Keratinocyte (primary cell): Measurements from ENCODE around the gene DDX27. TPM values are rescaled to one million over a fixed set of nuclear protein-coding genes. Genes with fewer than 3 reads are reported as not detected.

Experiments
- DNase-seq: peaks from one replicate; pipeline ENCODE4 v3.0.0-alpha.2; 2011; ENCODE audit warnings: low read depth, missing footprints, low spot score
- FAIRE-seq: peaks from 2 replicates; lab custom pipeline; 2011; peaks lifted over from hg19 to GRCh38; lab: Jason Lieb, UNC
- H2AFZ ChIP-seq: 2 replicates; pipeline ENCODE4 v1.6.0; 2012; ENCODE audit warnings: low read length, control low read depth, inconsistent platforms; ENCODE audit not compliant: control insufficient read depth
- H3K27ac ChIP-seq: 2 replicates; pipeline ENCODE4 v1.5.1; 2011; ENCODE audit warnings: low read length; ENCODE audit not compliant: control insufficient read depth, insufficient read depth
- H3K27me3 ChIP-seq: 3 replicates; pipeline ENCODE4 v1.6.0; 2011; ENCODE audit warnings: low read length; ENCODE audit not compliant: control insufficient read depth, insufficient read depth; ENCODE audit errors: extremely low read depth
- H3K36me3 ChIP-seq, 2 experiments: 2 replicates in 1 of 2; 3 replicates in 1 of 2; pipeline ENCODE4 v1.5.1; 2011; ENCODE audit warnings: low read length in 2 of 2, mild to moderate bottlenecking in 1 of 2; ENCODE audit not compliant: control insufficient read depth in 2 of 2, insufficient read depth in 2 of 2; ENCODE audit errors: extremely low read depth in 1 of 2
- H3K4me1 ChIP-seq: 3 replicates; pipeline ENCODE4 v1.5.1; 2011; ENCODE audit warnings: low read length; ENCODE audit not compliant: control insufficient read depth, insufficient read depth; ENCODE audit errors: extremely low read depth
- H3K4me2 ChIP-seq: 3 replicates; pipeline ENCODE4 v1.6.0; 2011; ENCODE audit warnings: low read depth, low read length; ENCODE audit not compliant: control insufficient read depth, insufficient read depth; ENCODE audit errors: extremely low read depth
- H3K4me3 ChIP-seq, 3 experiments: fragments of 200-600 bp in 1 of 3; sonication (generic) in 1 of 3; 2 replicates in 2 of 3; 3 replicates in 1 of 3; pipeline ENCODE4 v1.5.1; 2011 to 2016; ENCODE audit warnings: low read length in 3 of 3, mild to moderate bottlenecking in 3 of 3, control low read depth in 2 of 3, inconsistent platforms in 1 of 3, low read depth in 1 of 3, mixed read lengths in 1 of 3, mixed run types in 1 of 3, moderate library complexity in 1 of 3; ENCODE audit not compliant: control insufficient read depth in 2 of 3, insufficient read depth in 2 of 3; ENCODE audit errors: extremely low read depth in 1 of 3
- H3K79me2 ChIP-seq: 2 replicates; pipeline ENCODE4 v1.6.0; 2012; ENCODE audit warnings: low read length; ENCODE audit not compliant: control insufficient read depth, insufficient read depth
- H3K9ac ChIP-seq: 3 replicates; pipeline ENCODE4 v1.6.0; 2011; ENCODE audit warnings: low read length; ENCODE audit not compliant: control insufficient read depth, insufficient read depth; ENCODE audit errors: extremely low read depth
- H3K9me1 ChIP-seq: 3 replicates; pipeline ENCODE4 v1.6.0; 2011; ENCODE audit warnings: low read length; ENCODE audit not compliant: control insufficient read depth, insufficient read depth; ENCODE audit errors: extremely low read depth
- H3K9me3 ChIP-seq: 2 replicates; pipeline ENCODE4 v1.5.1; 2012; ENCODE audit warnings: low read depth, low read length; ENCODE audit not compliant: control insufficient read depth
- H4K20me1 ChIP-seq: 3 replicates; pipeline ENCODE4 v1.6.0; 2011; ENCODE audit warnings: low read length; ENCODE audit not compliant: control insufficient read depth, insufficient read depth; ENCODE audit errors: extremely low read depth
- CTCF ChIP-seq, 3 experiments: IDR thresholded peaks in 1 of 3; conservative IDR thresholded peaks in 1 of 3; optimal IDR thresholded peaks in 1 of 3; 2 replicates in 2 of 3; 3 replicates in 1 of 3; pipeline versions ENCODE3 to v1.5.1; 2011; ENCODE audit warnings: low read length in 3 of 3, mild to moderate bottlenecking in 3 of 3, moderate library complexity in 2 of 3, control low read depth in 1 of 3, inconsistent platforms in 1 of 3; ENCODE audit not compliant: insufficient read depth in 2 of 3; ENCODE audit errors: extremely low read depth in 1 of 3
- EZH2 ChIP-seq: IDR thresholded peaks from one replicate; pipeline ENCODE4 v1.6.1; 2012; ENCODE audit warnings: inconsistent platforms, mild to moderate bottlenecking, low read length, moderate library complexity
- dilution Hi-C: fragments of 300-500 bp; cut with MboI; formaldehyde crosslinking; loops from one replicate; pipeline ENCODE4 v1.7.0; 2020; ENCODE audit warnings: low sequenced_read_pairs; ENCODE audit not compliant: extremely low pct_ligation_motif_present
- polyA plus RNA-seq, 5 experiments: library from polyadenylated mRNA; depleted of rRNA in 3 of 5; stranded (reverse) in 3 of 5; stranded (forward) in 1 of 5; unstranded in 1 of 5; fragments of >200 nt; gene quantifications; 1 replicate in 1 of 5; 2 replicates in 3 of 5; 3 replicates in 1 of 5; pipeline versions ENCODE4 v1.2.1 to v1.2.3, GENCODE V29; 2011 to 2012; ENCODE audit warnings: missing spikeins in 2 of 5, low read depth in 1 of 5, low replicate concordance in 1 of 5

The DDX27 gene
- polyA plus RNA-seq, 1 donor (not counting 4 experiments of a cell fraction or from before 2014, with no cell fraction given), result 34.5 TPM

GRCh38 chr20:49228676-49229075 is 9.5 kb downstream of the DDX27 start:
- Histone ChIP-seq H2AFZ (no peak overlapping the region), H3K4me3 (no peak overlapping the region), H3K9me3 (no peaks in the 10 kb centered on the region), H4K20me1 (no peaks in the 10 kb centered on the region), H3K27ac (no peak overlapping the region), H3K9me1 (no peaks in the 10 kb centered on the region), H3K9ac (no peak overlapping the region), H3K36me3 (peaks cover 39 to 50% of the 10 kb centered on the region in 2 experiments), H3K4me1 (peaks cover 2% of the 10 kb centered on the region), H3K4me2 (no peak overlapping the region), H3K79me2 (no peaks in the 10 kb centered on the region), H3K27me3 (no peaks in the 10 kb centered on the region)
- no peak for DNase-seq
- no peak for TF ChIP-seq EZH2
- dilution Hi-C loops, result no loop called here
- no peak for FAIRE-seq

DNA sequence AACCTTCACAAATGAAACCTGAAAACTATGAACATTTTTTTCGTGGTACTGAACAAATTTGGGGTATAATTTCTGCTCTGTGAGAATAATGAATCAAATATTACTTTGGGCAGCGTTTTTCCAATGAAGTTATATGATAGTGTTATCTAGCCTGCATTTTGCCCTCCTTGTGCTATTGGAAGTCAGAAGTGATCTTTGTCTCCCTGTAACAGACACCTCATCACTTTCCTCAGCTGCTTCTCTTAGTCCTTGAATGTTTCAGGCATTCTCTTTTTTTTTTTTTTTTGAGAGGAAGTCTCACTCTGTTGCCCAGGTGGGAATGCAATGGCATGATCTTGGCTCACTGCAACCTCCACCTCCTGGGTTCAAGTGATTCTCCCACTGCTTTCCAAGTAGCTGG is 10.2 kb downstream of the DDX27 start:
- no peak for FAIRE-seq
- dilution Hi-C loops, result no loop called here
- DNase-seq, result no peak

More for the DNA sequence above, 10.2 kb downstream of the DDX27 start:
- H3K27me3 ChIP-seq, result no peaks in the 10 kb centered on the region
- no peaks in the 10 kb centered on the region for H3K9me1 ChIP-seq
- peaks cover 2% of the 10 kb centered on the region for H3K4me1 ChIP-seq
- no peak overlapping the region for H3K9ac ChIP-seq
- H4K20me1 ChIP-seq, result no peaks in the 10 kb centered on the region
- no peak overlapping the region for H3K4me3 ChIP-seq
- no peaks in the 10 kb centered on the region for H3K9me3 ChIP-seq
- H2AFZ ChIP-seq, result no peak overlapping the region
- no peaks in the 10 kb centered on the region for H3K79me2 ChIP-seq
- no peak overlapping the region for H3K4me2 ChIP-seq
- peaks cover 39 to 47% of the 10 kb centered on the region in 2 experiments for H3K36me3 ChIP-seq
- H3K27ac ChIP-seq, result no peak overlapping the region
- TF ChIP-seq CTCF (optimal IDR thresholded peaks at IDR 0.05 in 1 of 3, IDR thresholded peaks at IDR 0.05 in 1 of 3, conservative IDR thresholded peaks at IDR 0.05 in 1 of 3; ENCODE audit: extremely low read depth in 1 of 3, insufficient read depth in 2 of 3, low read length in 3 of 3), result no peak
- no peak for TF ChIP-seq EZH2
